Upper lobe of left lung (tissue), 6 donors: ENCODE measurements around the gene NPPC. TPM values are rescaled to one million over a fixed set of nuclear protein-coding genes. Genes with fewer than 3 reads are reported as not detected.
"Not testable (repeated sequence)": the region's sequence is repeated elsewhere in the genome, so short reads cannot be mapped to it uniquely, and the experiment has no call there.

Experiments used
- ATAC-seq, 2 donors: fragments of 200-7000 bp; cut with Tn5 transposase; one replicate each; pipeline ENCODE4 v1.9.1; 2022; ENCODE audit warnings: mild to moderate bottlenecking in 2 of 2, moderate library complexity in 2 of 2; ENCODE audit not compliant: low FRiP score in 2 of 2
- DNase-seq, 2 donors: peaks; one replicate each; pipeline ENCODE4 v3.0.0-alpha.2; 2019 to 2020
- H3K27ac ChIP-seq, 4 donors: fragments of 200-600 bp; sonication (generic); one replicate each; pipeline ENCODE4 v1.5.1; 2016 to 2019
- H3K27me3 ChIP-seq, 4 donors: fragments of 200-600 bp; sonication (generic); one replicate each; pipeline ENCODE4 v1.5.1; 2017 to 2019
- H3K36me3 ChIP-seq, 4 donors: fragments of 200-600 bp; sonication (generic); one replicate each; pipeline ENCODE4 v1.5.1; 2016 to 2019
- H3K4me1 ChIP-seq, 4 donors: fragments of 200-600 bp; sonication (generic); one replicate each; pipeline ENCODE4 v1.5.1; 2018 to 2019
- H3K4me3 ChIP-seq, 4 donors: fragments of 200-600 bp; sonication (generic); one replicate each; pipeline ENCODE4 v1.5.1; 2017 to 2019; ENCODE audit warnings: mild to moderate bottlenecking in 2 of 4, moderate library complexity in 1 of 4
- H3K9me3 ChIP-seq, 4 donors: fragments of 200-600 bp; sonication (generic); one replicate each; pipeline ENCODE4 v1.5.1; 2018 to 2019
- EP300 ChIP-seq, 4 donors: sonication (generic); formaldehyde crosslinking; IDR thresholded peaks; one replicate each; pipeline ENCODE4 v1.5.1; 2017; ENCODE audit warnings: antibody characterized with exemption in 4 of 4, control low read depth in 2 of 4
- POLR2A ChIP-seq, 4 donors: fragments of 450-650 bp; IDR thresholded peaks; one replicate each; pipeline ENCODE4 v1.5.1; 2016 to 2017; ENCODE audit warnings: antibody characterized with exemption in 4 of 4, mild to moderate bottlenecking in 2 of 4
- POLR2AphosphoS5 ChIP-seq, 2 donors: sonication (generic); formaldehyde crosslinking; IDR thresholded peaks; one replicate each; pipeline ENCODE4 v1.5.1; 2017; ENCODE audit warnings: antibody characterized with exemption in 2 of 2
- WGBS, 2 donors: methylation state at CpG; one replicate each; pipeline ENCODE4 v1.1.5; 2017 to 2018; 5-methylcytosine and 5-hydroxymethylcytosine counted together
- total RNA-seq, 6 donors: library from RNA; depleted of rRNA in 4 of 6; stranded (reverse); fragments of >200 nt in 4 of 6; gene quantifications; one replicate each; pipeline versions ENCODE4 v1.1.0 to v1.2.1, GENCODE V29; 2016 to 2021
- TF ChIP-seq, protein P1 (sequence below), 6 experiments: fragments of 450-650 bp in 4 of 6; fragments of 200-600 bp in 2 of 6; sonication (generic) in 2 of 6; IDR thresholded peaks; one replicate each; pipeline ENCODE4 v1.5.1; 2016 to 2019; ENCODE audit warnings: antibody characterized with exemption in 6 of 6
- donor health status: DM: no; HTN: no; CAD: no; lungs with moderate emphysema.
- donor health status: DM: no; HTN: yes; CAD: no; lungs with severe emphysema.

NPPC gene
- total RNA-seq, 6 donors from 2014 or later = not detected

DNA sequence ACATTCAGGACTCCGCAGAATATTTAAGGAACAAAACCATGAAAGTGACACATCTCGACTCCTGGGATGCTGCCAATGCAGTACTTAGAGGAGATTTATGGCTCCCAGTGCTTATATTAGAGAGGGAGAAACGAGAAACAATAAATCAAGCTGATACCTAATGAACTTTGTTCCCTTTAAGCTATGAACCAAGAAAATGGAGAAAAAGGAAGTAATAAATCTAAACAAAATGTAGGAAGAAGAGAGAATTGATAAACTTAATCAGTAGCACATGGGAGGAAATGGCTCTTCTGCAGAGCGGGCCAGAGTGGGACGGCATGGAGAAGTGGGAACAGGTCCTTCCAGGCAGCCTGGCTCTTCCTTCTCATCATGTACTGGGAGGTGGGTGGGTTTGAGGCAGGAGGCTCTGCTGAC lies 42.7 kb downstream of the NPPC start:
- Histone ChIP-seq H3K9me3 (peaks cover 0 to 5% (median 0%) of the 10 kb centered on the region in 4 donors), H3K27me3 (no peaks in the 10 kb centered on the region), H3K27ac (no peak overlapping the region), H3K4me1 (no peaks in the 10 kb centered on the region), H3K4me3 (no peak overlapping the region), H3K36me3 (no peaks in the 10 kb centered on the region)
- 16 to 24% methylated on average over 5 of the region's 5 CpGs for WGBS, 2 donors
- no peak for DNase-seq
- TF ChIP-seq POLR2AphosphoS5 (IDR thresholded peaks at IDR 0.05) (no peak), EP300 (IDR thresholded peaks at IDR 0.05) (no peak), POLR2A (IDR thresholded peaks at IDR 0.05) (no peak)
- TF ChIP-seq, protein P1, sequence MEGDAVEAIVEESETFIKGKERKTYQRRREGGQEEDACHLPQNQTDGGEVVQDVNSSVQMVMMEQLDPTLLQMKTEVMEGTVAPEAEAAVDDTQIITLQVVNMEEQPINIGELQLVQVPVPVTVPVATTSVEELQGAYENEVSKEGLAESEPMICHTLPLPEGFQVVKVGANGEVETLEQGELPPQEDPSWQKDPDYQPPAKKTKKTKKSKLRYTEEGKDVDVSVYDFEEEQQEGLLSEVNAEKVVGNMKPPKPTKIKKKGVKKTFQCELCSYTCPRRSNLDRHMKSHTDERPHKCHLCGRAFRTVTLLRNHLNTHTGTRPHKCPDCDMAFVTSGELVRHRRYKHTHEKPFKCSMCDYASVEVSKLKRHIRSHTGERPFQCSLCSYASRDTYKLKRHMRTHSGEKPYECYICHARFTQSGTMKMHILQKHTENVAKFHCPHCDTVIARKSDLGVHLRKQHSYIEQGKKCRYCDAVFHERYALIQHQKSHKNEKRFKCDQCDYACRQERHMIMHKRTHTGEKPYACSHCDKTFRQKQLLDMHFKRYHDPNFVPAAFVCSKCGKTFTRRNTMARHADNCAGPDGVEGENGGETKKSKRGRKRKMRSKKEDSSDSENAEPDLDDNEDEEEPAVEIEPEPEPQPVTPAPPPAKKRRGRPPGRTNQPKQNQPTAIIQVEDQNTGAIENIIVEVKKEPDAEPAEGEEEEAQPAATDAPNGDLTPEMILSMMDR (IDR thresholded peaks at IDR 0.05) = no peak
- no peak for ATAC-seq

DNA sequence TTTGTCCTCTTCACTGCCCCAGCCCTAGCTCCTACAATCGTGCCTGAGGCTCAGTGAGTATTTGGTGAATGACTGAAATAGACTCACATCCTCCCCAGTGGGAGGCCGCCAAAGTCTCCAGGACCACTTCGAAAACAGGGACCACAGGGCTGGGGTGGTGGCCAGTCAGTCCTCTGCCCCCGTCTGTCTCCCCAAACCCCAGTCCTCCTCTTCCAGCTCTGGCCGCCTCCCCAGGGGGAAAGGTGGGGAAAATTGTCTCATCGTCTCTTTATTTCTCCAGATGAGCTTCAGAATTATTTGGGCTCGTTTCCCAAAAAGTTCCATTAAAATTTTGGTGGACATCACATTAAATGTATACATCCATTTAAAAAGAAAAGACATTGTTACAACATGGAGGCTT lies 43.5 kb downstream of the NPPC start:
- Histone ChIP-seq H3K27me3 (no peaks in the 10 kb centered on the region), H3K4me3 (no peak overlapping the region), H3K36me3 (no peaks in the 10 kb centered on the region), H3K4me1 (no peaks in the 10 kb centered on the region), H3K9me3 (peaks cover 0 to 5% (median 0%) of the 10 kb centered on the region in 4 donors), H3K27ac (no peak overlapping the region)
- WGBS, 2 donors = 85 to 90% methylated on average over 7 of the region's 7 CpGs
- TF ChIP-seq EP300 (IDR thresholded peaks at IDR 0.05) = no peak
- TF ChIP-seq POLR2AphosphoS5 (IDR thresholded peaks at IDR 0.05) = no peak
- TF ChIP-seq POLR2A (IDR thresholded peaks at IDR 0.05) = no peak
- TF ChIP-seq, protein P1 (IDR thresholded peaks at IDR 0.05) = no peak
- no peak for ATAC-seq
- no peak for DNase-seq

DNA sequence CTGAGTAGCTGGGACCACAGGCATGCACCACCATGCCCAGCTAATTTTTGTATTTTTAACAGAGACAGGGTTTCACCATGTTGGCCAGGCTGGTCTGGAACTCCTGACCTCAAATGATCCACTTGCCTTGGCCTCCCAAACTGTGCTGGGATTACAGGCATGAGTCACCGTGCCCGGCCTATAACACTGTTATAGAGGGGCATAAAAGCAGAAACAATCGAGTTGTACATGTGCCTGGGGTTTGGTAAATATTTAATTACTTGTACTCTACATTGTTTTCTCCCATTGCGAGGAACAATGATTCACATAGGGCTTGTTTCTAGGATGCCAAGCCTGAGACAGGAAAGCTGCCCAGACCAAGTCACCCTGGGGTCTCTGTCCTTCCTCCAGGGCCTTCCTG lies 45.8 kb downstream of the NPPC start:
- H3K4me3 ChIP-seq, DNase-seq, H3K27me3 ChIP-seq, ATAC-seq, H3K4me1 ChIP-seq, H3K9me3 ChIP-seq, H3K27ac ChIP-seq, H3K36me3 ChIP-seq: not testable (repeated sequence)
- 65 to 67% methylated on average over 4 of the region's 4 CpGs for WGBS, 2 donors

DNA sequence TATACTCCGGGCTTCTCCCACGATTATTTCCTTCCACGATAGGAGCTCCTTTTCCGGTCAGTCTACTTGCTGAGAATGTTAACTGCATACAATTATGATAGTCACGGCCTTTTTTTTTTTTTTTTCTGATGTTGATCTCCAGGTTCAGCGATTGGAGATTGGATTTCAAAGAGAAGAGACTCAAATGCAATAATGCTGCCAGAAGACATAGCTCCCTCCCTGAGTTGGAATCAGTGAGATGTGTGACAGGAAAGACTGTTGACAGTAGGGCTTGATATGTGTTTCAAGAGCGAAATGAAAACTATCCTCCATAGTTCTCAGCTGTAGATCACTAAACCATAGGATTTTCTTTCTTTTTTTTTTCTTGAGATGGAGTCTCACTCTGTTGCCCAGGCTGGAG lies 47.0 kb downstream of the NPPC start:
- H3K4me1 ChIP-seq = no peaks in the 10 kb centered on the region
- WGBS, 2 donors = 73 to 76% methylated on average over 7 of the region's 7 CpGs
- H3K27ac ChIP-seq = no peak overlapping the region
- TF ChIP-seq EP300 (IDR thresholded peaks at IDR 0.05) (no peak), POLR2AphosphoS5 (IDR thresholded peaks at IDR 0.05) (no peak), POLR2A (IDR thresholded peaks at IDR 0.05) (no peak)
- TF ChIP-seq, protein P1 (IDR thresholded peaks at IDR 0.05) = no peak
- no peak overlapping the region for H3K4me3 ChIP-seq
- H3K9me3 ChIP-seq = no peaks in the 10 kb centered on the region
- peaks cover 0 to 2% (median 0%) of the 10 kb centered on the region in 4 donors for H3K27me3 ChIP-seq
- ATAC-seq (no peak), DNase-seq (no peak)
- no peaks in the 10 kb centered on the region for H3K36me3 ChIP-seq

DNA sequence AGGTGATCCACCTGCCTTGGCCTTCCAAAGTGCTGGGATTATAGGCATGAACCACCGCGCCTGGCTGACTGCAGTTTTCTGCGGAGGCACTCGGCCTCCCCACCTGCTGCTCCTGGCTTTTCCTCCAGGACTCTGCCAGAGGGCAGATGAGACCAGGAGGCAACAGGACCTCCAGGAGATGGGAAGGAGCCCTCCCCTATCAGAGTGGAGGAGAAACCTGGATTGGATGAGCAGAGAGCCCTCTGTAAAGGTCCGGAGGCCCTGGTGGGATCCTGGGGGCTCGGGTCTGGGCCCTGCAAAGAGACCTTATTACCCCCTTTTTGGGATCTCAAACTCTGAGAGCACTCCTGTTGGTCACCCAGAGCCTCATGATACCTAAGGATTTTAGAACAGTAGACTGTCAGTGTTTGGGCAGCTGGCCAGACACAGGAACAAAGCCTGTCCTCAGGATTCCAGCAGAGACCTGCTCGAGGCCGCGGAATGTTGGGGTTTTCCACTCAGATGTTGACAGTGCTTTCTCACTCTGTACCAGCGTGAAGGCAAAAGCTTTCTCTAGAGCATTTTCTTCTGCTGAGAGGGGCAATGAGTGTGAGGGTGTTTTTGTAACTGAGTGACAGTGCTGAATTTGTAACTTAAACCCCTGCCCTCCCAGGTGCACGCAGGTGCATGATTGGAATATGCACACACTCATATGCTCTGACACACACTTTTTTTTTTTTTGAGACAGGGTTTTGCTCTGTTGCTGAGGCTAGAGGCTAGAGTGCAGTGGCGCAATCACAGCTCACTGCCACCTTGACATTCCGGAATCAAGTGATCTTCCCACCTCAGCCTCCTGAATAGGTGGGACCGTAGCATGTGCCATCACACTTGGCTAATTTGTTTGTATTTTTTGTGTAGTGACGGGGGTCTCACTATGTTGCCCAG lies 48.4 kb downstream of the NPPC start:
- Histone ChIP-seq H3K4me1 (no peaks in the 10 kb centered on the region), H3K4me3 (no peak overlapping the region), H3K36me3 (no peaks in the 10 kb centered on the region), H3K27ac (no peak overlapping the region), H3K9me3 (no peaks in the 10 kb centered on the region), H3K27me3 (peaks cover 0 to 2% (median 0%) of the 10 kb centered on the region in 4 donors)
- WGBS, 2 donors = 63 to 73% methylated on average over 13 to 15 of the region's 15 CpGs
- TF ChIP-seq, protein P1 (IDR thresholded peaks at IDR 0.05) = no peak
- TF ChIP-seq POLR2AphosphoS5 (IDR thresholded peaks at IDR 0.05) = no peak
- no peak for TF ChIP-seq EP300 (IDR thresholded peaks at IDR 0.05)
- no peak for TF ChIP-seq POLR2A (IDR thresholded peaks at IDR 0.05)
- DNase-seq = peak in 1 of 2 donors; percentile 64
- ATAC-seq = peak; percentile 21 to 64
